ENCODE measurements around the gene TBX10. TPM values are rescaled to one million over a fixed set of nuclear protein-coding genes. Genes with fewer than 3 reads are reported as not detected.
"Not testable (repeated sequence)": the region's sequence is repeated elsewhere in the genome, so short reads cannot be mapped to it uniquely, and the experiment has no call there.

Gene TBX10
- total RNA-seq, 1 donor from 2014 or later, result not detected

DNA sequence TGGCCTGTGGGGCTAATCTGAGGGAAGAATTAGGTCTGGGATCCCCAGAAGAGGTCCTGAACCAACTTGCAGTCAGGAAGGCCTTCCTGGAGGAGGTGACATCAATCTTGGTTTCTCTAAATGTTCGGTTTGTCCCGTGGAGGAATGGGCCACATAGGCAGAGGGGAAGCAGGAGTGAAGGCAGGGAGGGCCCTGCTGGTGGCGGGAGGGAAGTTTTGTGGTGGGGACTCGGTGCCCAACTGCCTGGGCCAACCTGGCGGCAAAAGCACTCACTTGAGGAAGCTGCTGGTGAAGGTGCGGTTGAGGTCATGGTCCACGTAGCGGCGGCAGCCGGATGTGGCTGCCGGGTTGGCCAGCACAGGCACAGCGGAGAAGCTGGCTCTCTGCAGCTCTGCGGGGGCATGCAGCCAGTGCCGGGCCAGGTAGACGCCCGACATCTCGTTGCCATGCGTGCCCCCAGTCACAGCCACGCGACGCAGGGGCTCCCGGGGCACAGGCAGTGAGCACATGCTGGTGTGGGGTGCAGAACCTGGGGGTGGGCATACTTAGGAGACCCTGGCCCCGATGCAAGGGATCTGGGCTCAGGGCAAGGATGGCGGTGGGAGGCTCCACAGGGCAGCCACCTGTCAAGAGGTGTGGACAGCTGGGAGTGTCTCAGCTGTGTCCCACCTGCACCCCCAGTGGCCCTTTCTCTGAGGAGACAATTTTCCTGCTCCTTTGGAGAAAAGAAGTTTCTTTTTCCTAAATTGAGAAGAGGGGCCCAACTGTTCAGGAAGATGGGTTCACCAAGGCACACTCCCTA, 7.2 kb upstream of the TBX10 start:
- no peak for DNase-seq (ENCODE audit: low read depth in 2 of 2)

DNA sequence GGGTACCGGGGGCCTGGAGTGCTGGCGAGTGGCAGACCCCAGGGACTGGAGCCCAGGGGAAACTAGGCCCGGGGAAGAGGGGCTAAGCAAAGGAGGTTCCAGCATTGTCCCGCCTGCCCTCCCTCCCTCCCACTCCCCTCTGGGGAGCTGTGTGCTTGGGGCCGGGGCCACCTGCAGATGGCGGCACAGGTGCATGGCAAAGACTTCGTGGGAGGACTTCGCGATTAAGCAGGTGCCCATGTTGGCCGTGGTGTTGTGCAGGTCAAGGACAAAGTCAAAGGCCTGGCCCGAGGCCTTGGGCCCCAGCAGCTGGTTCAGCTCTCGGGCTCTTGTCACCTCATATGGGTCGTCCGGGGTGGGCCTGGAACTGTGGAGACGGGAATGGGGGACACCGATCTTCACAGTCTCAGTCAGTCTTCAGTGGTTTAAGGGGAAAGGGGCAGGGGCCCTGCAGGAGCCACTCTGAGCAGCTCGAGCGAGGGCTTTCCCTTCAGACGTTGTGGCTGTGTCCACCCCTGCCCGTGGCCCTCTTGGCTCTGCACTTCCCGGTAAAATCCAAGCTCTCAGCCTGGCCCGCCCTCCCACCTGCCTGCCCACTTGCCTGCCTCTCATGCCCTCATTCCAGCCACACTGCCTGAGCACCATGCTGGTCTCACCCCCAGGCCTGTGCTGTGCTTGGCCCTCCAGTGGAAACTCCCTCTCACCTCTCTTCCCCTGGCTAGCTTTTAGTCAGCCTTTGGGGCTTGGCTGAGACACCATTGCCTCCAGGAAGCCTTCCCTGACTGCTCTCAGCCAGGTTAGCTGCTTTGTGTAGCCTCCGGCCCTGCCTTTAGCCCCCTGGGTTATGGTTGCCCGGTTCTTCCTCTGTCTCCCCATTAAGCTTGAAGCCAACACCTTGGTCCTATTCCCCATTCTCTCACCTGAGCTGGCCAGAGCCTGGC, 6.2 kb upstream of the TBX10 start:
- DNase-seq (ENCODE audit: low read depth in 2 of 2), result no peak

DNA sequence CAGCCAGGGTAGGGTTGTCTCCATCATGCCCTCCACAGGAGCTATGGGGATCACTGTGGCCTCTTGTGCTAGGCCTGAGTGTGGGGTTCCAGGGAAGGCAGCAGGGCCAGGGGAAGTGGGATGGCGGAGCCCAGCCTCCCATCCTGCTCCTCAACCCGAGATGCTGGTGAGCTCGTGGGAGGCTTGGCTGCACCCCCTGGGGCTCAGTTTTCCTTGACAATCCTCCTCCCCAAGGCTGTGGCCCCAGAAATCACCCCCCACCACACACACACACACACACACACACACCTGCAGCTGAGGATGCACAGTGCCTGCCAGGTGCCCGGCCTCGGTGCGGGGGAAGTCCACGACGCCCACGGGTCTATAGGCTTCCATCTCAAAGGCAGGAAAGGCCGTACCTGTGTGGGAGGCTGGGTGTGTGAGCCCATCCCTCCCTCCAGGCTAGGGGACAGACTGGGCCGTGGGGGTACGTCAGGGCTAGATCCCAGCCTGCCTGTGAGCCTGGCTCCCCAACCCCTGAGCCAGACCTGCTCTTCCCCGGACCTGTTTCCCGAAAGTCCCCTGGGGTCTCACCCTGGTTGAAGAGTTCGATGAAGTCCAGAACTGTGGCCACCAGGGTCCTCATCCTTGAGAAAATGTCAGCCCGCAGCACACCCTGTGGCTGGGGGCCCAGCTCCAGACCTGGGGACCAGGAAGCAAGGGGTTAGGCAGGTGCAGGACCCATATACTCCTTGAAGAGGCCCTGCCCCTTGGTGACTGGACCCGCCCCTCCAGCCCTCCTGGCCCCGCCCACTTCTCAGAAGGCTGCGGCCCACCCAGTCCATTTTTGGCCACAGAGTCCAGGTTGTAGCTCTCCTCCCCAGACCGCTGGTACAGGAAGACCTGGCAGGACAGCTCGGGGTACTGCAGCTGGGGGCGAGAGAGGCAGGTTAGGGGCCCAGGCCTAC, 5.2 kb upstream of the TBX10 start:
- DNase-seq (ENCODE audit: low read depth in 2 of 2), result no peak

DNA sequence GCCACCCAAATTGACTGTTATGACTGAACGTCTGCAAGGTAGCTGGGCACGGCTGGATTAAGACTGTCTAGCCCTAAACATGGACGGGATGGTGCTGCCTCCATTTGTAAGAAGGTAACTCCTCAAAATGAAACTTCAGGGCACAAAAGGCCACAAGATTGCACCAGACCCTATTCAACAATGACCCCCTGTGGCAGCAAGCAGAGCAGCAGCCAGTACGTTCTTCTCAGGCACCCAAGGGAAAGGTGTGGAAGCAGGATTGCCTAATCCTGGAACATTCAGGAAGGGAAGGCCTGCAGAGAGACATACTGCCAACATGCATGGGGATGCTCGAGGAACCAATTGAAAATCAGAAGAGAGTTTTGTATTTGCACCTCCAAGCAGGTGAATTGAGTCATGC, 4.5 kb upstream of the TBX10 start:
- no peak for DNase-seq (ENCODE audit: low read depth in 2 of 2)

DNA sequence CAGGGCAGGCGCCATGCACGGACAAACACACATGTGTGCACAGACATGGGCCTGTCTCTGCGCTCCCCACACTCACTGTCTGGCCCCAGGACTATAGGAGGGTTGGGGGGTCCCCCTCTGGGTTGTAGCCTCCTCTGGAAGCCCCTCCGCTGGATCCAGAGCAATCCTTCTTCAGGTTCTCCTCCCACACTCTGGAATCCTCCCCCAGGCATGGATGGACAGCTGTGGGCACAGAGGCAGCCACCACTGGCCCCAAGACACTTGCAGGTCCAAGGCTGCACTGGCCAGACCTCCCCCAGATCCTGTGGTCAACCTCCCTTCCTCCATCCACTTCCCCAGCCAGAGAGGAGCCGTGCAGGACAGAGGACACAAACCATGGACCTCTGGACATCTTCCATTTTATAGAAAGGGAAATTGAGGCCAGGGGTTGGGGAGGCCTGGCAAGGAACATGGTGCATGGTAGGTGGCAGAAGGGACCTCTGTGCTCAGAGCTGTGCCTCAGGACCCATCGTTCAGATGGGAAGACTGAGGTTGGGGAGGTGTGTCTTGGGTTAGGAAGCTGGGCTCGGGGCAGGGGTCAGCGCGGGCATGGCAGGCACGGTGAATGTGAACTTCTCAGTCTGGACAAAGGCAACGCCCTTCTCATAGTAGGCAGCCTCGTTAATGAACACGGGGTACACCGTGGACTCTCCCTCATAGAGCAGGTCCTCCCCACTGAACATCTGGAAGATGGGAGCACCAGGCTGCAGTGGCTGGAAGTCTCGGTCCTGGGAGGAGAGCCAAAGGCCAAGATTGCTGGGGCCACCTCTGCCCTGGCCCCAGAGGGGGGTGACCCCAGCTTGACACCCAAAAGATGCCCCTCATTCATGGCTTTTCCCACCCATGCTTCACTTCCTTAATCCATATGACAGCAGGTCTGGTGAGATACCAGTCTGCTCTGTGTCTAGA, 2.9 kb upstream of the TBX10 start:
- DNase-seq (ENCODE audit: low read depth in 2 of 2), result no peak

DNA sequence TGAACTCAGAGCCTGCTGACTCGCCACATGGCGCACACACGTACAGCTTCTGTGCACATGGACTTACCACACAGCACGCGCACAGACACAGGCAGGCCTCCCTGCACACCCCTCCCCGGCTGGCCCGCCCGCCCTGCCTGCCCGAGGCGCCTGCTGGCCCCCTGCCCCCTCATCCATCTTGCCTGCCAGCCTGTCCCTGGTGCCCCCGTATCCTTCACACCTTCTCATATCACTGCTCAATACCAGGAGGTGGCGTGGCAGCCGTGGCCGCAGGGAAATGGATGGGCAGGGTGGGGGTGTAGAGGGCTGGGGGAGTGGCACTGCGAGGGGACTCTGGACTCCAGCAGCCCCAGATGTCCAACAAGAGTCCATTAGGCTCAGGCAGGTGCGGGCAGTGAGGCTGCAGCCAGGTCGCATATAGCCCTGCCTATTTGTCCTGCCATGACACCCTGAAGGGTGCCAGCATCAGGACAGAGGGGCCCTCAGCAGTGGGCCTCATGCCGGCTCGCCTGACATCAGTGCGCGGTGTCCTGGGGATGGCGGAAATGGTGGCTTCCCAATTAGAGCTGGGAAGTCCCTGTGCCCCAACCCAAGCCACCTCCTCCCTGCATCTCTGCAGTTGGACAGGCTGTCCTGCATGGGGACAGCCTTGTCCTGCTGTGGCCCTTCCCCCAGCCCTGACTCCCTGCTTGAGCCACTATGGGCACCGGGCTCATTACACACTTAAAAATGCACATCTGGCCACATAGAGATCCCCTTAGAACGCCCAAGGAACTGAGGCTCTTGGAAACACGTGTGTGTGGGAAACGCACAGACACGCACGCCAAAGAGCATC, 2.0 kb upstream of the TBX10 start:
- no peak for DNase-seq (ENCODE audit: low read depth in 2 of 2)

DNA sequence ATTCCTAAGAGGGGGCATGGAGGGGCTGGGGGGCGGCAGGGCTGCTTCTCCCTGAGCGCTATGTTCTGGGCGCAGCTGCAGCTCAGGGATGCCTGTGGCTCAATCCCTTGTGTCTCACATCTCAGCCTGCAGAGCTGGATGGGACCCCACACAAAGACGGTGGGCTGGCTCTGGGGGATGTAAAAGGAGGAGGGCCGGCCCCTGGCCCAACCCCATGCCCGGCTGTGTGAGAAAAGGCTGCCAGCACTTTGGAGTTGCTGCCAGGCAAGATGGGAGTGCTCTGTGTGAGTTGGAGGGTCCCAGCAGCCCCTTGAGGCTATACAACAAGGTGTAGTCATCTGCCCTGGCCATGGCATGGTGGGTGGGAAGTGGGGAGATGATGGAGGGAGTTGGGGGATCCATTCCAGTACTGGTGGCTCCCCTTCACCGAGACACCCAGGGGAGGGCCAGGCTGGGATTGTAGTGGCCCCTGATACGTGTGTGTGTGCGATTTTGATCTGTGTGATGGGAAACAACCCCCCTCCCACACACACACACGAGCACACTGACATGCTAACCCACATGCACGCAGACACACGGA, 1.3 kb upstream of the TBX10 start:
- DNase-seq (ENCODE audit: low read depth in 2 of 2), result no peak

DNA sequence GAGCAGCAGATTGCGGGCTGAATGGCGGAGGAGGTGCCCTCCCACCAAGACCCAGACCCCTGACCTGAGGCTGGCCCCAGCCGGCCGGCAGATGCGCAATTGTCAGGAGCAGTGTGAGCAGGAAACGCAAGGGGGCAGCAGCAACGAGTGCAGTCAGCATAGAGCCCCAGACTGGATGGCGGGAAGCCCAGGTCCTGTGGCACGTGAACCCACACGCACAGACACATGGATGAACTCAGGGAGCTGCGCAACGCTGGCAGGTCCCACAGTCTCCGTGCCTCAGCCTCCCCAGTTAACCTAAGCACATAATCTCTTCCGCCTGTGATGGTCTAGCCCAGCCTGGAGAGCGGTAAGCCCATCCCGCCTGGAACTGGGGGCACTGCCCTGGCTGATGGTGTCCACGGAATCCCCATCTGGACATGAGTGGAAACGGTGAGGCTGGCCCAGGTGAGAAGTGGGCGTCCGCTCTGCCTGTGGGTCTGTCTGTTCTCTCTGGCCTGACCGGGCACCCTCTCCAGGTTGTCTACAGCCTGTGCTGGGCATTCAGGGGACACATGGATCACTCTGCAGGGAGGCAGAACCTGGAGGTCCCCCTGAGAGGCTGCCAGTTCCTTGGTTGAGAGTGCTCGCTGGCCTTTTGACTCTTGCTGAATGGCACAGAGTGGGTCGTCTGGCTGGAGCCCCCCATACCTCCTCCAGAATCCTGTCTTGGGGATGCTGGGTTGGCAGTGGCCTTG, 626 bp upstream of the TBX10 start:
- DNase-seq (ENCODE audit: low read depth in 2 of 2), result peak; percentile 51 to 72

DNA sequence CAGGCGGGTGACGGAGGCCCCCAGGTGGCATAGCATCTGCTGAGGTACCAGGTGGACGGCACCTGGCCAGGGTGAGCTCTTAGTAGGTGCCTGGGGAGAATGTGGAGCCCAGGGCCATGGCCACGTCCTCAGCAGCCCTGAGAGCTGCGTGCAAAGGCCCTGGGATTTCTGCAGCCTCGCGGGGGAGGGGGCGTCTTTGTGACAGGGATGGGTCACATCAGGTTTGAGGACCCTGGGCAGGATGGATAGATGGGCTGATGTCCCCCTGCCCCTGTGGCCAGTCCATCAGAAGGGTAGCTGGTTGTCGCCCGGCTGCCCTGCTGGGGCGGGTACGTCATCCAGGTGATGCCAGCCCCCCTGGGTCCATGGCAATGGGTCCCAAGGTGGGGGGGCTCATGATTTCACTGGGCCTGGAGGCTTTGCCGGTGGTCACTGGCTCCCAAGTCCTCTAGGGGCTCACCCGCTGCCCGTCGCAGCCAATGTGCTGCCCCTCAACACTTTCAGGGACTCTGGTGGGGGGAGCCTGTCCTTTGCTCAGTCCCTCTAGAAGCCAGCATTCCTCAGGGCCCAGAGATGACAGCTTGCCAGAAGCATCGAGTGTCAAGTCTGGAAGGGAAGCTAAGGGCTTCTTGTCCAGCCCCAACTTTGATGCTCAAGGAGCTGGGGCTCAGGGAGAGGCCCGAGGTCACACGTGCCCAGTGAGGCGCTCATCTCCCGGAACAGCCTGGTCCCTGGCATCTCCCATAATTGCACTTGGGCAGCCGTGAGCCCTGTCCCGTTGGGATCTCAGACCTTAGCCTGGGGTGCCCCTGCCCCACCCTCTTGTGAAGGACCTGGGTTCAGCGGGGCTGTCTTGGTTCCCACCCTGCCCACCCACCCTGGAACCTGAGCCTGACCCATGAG, 777 bp downstream of the TBX10 start:
- DNase-seq (ENCODE audit: low read depth in 2 of 2), result no peak

DNA sequence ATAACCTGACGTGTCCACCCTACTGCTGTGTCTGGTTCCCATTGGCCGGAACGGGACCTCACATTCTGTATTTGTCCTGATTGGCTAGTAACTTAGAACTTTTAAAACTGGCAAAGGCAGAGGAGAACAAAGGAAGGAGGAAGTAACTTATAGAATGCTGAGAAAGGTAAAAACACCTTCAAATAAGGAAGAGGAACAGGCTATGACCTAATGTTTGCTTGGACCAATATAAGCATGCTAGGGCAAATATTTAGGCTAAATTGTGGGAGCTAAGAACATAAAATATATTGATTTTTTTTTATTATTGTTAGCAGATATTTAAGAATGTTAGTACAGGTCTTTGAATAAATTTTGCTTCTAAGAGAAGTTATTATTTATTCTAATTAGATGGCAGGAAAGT, 2.1 kb downstream of the TBX10 start:
- DNase-seq (ENCODE audit: low read depth in 2 of 2), result not testable (repeated sequence)

DNA sequence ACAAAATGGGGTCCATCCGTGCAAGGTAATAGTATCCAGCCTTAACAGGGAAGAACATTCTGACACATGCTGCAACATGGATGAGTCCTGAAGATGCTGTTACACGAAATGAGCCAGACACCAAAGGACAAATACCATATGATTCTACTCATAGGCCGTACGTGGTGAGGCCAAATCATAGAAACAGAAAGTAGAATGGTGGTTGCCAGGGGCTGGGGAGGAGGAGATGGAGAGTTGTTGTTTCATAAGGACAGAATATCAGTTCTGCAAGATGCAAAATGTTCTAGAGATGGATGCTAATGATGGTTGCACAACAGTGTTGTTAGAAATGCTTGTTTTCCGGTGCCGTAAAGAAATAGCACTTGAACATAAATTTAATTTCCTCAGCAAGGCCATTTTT, 2.6 kb downstream of the TBX10 start:
- DNase-seq (ENCODE audit: low read depth in 2 of 2), result no peak

DNA sequence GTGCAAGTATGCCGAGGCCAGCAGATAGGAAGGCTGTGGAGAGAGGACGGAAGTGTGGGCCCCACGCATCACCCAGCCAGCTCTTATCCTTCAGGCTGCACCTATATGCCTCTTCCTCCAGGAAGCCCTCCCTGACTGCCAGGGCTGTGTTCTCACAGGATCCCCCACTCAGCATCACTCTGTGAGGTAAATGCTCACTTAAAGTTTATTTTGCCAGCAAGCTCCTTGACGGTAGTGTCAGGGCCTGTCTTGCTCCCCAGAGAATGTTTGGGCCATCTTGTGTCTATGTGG, 4.4 kb downstream of the TBX10 start:
- DNase-seq (ENCODE audit: low read depth in 2 of 2), result no peak

DNA sequence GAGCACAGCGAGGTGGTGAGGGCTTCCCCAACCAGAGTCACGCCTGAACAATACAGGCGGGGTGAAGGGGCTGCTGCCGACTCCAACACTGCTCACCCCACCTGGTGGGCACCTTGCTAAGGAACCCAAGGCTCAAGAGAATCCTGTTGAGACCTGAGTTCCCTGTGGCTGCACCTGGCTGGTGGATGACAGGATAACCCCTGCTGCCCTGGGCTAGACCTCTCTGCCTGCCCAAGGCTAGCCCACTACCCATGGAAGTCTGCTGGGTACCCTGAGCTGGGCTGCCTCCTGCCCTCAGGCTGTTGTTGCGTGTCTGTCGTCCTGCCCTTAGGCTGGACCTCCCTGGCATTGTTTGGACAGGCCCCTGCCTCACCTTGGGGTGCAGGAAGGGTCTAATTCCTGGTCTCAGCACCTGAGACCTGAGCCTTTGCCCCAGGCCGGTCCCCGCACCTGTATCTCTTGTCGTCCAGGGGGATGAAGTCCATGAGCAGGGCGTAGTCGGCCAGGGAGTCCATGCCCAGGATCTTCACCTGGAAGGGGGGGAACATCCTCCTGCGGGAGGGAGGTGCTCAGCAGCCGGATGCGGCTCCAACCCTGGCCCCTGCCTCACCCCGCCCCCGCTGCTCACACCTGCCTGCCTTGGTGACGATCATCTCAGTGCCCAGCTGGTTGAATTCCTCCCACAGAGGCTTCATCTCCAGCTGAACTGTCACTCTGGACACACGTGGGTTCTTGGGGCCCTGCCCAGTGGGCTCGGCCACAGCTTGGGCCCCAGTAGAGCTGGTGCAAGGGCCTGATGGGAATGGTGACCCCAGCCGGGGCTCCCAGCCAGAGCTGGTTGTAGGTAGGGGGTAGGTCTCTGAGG, 5.0 kb downstream of the TBX10 start:
- DNase-seq (ENCODE audit: low read depth in 2 of 2), result no peak

DNA sequence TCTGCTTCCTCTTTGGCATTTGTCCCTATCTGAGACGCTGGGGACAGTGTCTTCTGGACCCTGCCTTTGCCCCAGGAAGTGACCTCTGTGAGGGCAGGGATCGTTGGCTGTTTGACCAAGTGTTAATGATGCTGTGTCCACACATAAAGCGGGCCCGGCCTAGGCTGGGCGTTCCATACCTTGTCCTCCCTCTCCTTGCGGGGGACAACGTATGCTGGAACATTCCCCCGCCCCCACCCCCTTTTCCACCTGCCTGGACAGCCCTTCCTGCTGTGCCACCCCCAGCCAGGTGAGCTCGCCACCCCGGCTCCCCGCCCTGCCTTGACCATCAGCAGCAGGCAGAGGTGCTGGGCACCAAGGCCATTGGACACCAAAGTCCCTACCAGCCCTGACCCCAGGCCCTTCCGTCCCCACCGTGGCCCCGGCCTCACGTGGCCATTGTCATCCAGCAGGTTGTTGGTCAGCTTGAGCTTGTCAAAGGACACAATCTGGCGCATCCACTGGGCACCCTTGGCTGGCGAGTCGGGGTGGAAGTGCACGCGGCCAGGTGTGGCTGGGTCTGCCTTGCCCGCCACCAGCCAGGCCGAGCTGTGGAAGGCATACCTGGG, 5.7 kb downstream of the TBX10 start:
- DNase-seq (ENCODE audit: low read depth in 2 of 2), result no peak

DNA sequence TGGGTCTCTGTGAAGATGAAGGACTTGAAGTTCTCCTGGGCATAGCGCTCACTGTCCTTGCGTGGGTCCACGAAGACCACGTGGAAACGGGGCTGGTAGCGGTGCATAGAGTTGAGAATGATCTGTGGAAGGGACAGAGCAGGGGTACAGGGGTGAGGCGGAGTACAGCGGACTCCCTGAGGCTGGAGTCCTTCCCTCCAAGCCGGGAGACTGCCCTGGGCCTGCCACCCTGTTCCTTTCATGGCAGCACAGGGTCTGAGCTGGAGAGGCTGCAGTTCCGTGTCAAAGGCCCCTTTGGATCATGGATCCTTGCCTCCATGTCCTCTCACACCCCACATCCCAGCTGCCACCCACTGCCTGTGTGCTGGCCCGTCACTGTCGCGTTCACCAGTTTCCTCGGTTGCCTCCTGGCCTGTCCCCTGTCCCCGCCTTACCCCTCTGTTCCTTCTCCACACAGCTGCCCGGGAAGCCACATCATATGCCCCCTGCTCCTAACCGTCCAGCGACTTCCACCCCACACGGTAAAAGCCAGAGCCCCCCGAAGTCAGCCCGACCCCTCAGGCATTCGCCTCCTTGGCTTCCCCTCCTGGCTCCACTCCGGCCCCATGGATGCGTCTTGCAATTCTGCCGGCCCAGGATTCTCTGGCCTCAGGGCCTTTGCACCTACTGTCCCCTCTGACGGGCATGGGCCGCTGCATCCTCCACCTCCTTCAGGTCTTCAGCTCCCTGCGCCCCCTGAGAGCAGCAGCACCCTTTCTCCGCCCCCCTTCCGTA, 6.4 kb downstream of the TBX10 start:
- no peak for DNase-seq (ENCODE audit: low read depth in 2 of 2)

Data from lung microvascular endothelial cell (primary cell).